ENCODE measurements around the gene ERC1. TPM values are rescaled to one million over a fixed set of nuclear protein-coding genes. Genes with fewer than 3 reads are reported as not detected.

ERC1 gene
- total RNA-seq, 1 experiment from 2014 or later, result 55.1 TPM

- peaks cover 11% of the 10 kb centered on the region for H3K27me3 Mint-ChIP-seq (ENCODE audit: insufficient read depth, unreplicated experiment)
- no peaks in the 10 kb centered on the region for H3K36me3 Mint-ChIP-seq (ENCODE audit: insufficient read depth, unreplicated experiment)
- BruUV-seq (replicated peaks), result no TSS peak
- H3K4me1 Mint-ChIP-seq (ENCODE audit: insufficient read depth, unreplicated experiment), result peaks cover 27% of the 10 kb centered on the region
- intact Hi-C loops (cut with micrococcal nuclease), result no loop called here
- ChIA-PET CTCF (interaction anchor here (0.6 to 2.2 kb wide), 2 partner anchors 395 to 402 kb away, joined by 3 to 6 read pairs; no protein-coding TSS in a partner anchor), POLR2A (interaction anchor here (0.6 to 1.6 kb wide), 3 partner anchors 21 to 287 kb away, joined by 3 to 6 read pairs (median 5); no protein-coding TSS in a partner anchor)
- DNase-seq (ENCODE audit: unreplicated experiment), result no peak
- H3K4me3 Mint-ChIP-seq (ENCODE audit: unreplicated experiment), result peak overlapping the region; percentile 67
- TF ChIP-seq, protein P1, sequence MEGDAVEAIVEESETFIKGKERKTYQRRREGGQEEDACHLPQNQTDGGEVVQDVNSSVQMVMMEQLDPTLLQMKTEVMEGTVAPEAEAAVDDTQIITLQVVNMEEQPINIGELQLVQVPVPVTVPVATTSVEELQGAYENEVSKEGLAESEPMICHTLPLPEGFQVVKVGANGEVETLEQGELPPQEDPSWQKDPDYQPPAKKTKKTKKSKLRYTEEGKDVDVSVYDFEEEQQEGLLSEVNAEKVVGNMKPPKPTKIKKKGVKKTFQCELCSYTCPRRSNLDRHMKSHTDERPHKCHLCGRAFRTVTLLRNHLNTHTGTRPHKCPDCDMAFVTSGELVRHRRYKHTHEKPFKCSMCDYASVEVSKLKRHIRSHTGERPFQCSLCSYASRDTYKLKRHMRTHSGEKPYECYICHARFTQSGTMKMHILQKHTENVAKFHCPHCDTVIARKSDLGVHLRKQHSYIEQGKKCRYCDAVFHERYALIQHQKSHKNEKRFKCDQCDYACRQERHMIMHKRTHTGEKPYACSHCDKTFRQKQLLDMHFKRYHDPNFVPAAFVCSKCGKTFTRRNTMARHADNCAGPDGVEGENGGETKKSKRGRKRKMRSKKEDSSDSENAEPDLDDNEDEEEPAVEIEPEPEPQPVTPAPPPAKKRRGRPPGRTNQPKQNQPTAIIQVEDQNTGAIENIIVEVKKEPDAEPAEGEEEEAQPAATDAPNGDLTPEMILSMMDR (IDR thresholded peaks at IDR 0.05; ENCODE audit: unreplicated experiment), result no peak
- no peaks in the 10 kb centered on the region for H3K9me3 Mint-ChIP-seq (ENCODE audit: unreplicated experiment)
- peak overlapping the region; percentile 67 for H3K27ac Mint-ChIP-seq (ENCODE audit: low read depth, unreplicated experiment)
These were observed 528.6 kb downstream of the ERC1 start for GRCh38 chr12:1519642-1520041.

GRCh38 chr12:1523046-1523445, 532.0 kb downstream of the ERC1 start:
- no peak for DNase-seq (ENCODE audit: unreplicated experiment)
- no peak overlapping the region for H3K4me3 Mint-ChIP-seq (ENCODE audit: unreplicated experiment)
- TF ChIP-seq, protein P1 (IDR thresholded peaks at IDR 0.05; ENCODE audit: unreplicated experiment), result no peak
- POLR2A ChIA-PET, result interaction anchor here (0.5 kb wide), 1 partner anchor 112 kb away, joined by 3 read pairs; no protein-coding TSS in a partner anchor
- no peak overlapping the region for H3K27ac Mint-ChIP-seq (ENCODE audit: low read depth, unreplicated experiment)
- CTCF ChIA-PET, result no interaction called here
- peaks cover 11% of the 10 kb centered on the region for H3K27me3 Mint-ChIP-seq (ENCODE audit: insufficient read depth, unreplicated experiment)
- intact Hi-C loops (cut with micrococcal nuclease), result no loop called here
- no peaks in the 10 kb centered on the region for H3K36me3 Mint-ChIP-seq (ENCODE audit: insufficient read depth, unreplicated experiment)
- H3K9me3 Mint-ChIP-seq (ENCODE audit: unreplicated experiment), result no peaks in the 10 kb centered on the region
- BruUV-seq (replicated peaks), result no TSS peak
- H3K4me1 Mint-ChIP-seq (ENCODE audit: insufficient read depth, unreplicated experiment), result peaks cover 26% of the 10 kb centered on the region

- Mint-ChIP-seq H3K36me3 (ENCODE audit: insufficient read depth, unreplicated experiment) (no peaks in the 10 kb centered on the region), H3K27ac (ENCODE audit: low read depth, unreplicated experiment) (no peak overlapping the region), H3K4me1 (ENCODE audit: insufficient read depth, unreplicated experiment) (peaks cover 24% of the 10 kb centered on the region), H3K27me3 (ENCODE audit: insufficient read depth, unreplicated experiment) (peaks cover 11% of the 10 kb centered on the region), H3K9me3 (ENCODE audit: unreplicated experiment) (no peaks in the 10 kb centered on the region), H3K4me3 (ENCODE audit: unreplicated experiment) (no peak overlapping the region)
- no peak for DNase-seq (ENCODE audit: unreplicated experiment)
- POLR2A ChIA-PET, result interaction anchor here (0.5 kb wide), 1 partner anchor 113 kb away, joined by 3 read pairs; no protein-coding TSS in a partner anchor
- intact Hi-C loops (cut with micrococcal nuclease), result no loop called here
- BruUV-seq (replicated peaks), result no TSS peak
- CTCF ChIA-PET, result interaction anchor here (0.6 kb wide), 1 partner anchor 62 kb away, joined by 4 read pairs; no protein-coding TSS in a partner anchor
- TF ChIP-seq, protein P1 (IDR thresholded peaks at IDR 0.05; ENCODE audit: unreplicated experiment), result no peak
These were observed 532.6 kb downstream of the ERC1 start for GRCh38 chr12:1523558-1524050.

DNA sequence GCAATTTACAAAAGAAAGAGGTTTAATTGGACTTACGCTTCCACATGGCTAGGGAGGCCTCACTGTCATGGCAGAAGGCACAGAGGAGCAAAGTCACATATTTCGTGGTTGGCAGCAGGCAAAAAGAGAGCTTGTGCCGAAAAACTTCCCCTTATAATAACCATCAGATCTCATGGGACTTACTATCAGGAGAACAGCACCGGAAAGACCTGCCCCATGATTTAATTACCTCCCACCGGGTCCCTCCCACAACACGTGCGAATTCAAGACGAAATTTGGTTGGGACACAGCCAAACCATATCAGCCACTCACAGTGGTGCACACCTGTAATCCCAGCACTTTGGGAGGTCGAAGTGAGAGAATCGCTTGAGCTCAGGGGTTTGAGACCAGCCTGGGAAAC, 534.8 kb downstream of the ERC1 start:
- peaks cover 10% of the 10 kb centered on the region for H3K4me1 Mint-ChIP-seq (ENCODE audit: insufficient read depth, unreplicated experiment)
- H3K27ac Mint-ChIP-seq (ENCODE audit: low read depth, unreplicated experiment), result no peak overlapping the region
- no peaks in the 10 kb centered on the region for H3K9me3 Mint-ChIP-seq (ENCODE audit: unreplicated experiment)
- BruUV-seq (replicated peaks), result no TSS peak
- H3K4me3 Mint-ChIP-seq (ENCODE audit: unreplicated experiment), result no peak overlapping the region
- CTCF ChIA-PET, result interaction anchor here (0.6 kb wide), 1 partner anchor 407 kb away, joined by 3 read pairs; no protein-coding TSS in a partner anchor
- H3K27me3 Mint-ChIP-seq (ENCODE audit: insufficient read depth, unreplicated experiment), result peaks cover 11% of the 10 kb centered on the region
- TF ChIP-seq, protein P1 (IDR thresholded peaks at IDR 0.05; ENCODE audit: unreplicated experiment), result no peak
- no peaks in the 10 kb centered on the region for H3K36me3 Mint-ChIP-seq (ENCODE audit: insufficient read depth, unreplicated experiment)
- POLR2A ChIA-PET, result no interaction called here
- DNase-seq (ENCODE audit: unreplicated experiment), result no peak
- intact Hi-C loops (cut with micrococcal nuclease), result no loop called here
